B cell (primary cell): Measurements from ENCODE around the gene ERG. TPM values are rescaled to one million over a fixed set of nuclear protein-coding genes. Genes with fewer than 3 reads are reported as not detected.

Experiments used
- ATAC-seq: fragments of 200-7000 bp; cut with Tn5 transposase; one replicate; pipeline ENCODE4 v1.10.0; 2021; ENCODE audit warnings: low read depth, mild to moderate bottlenecking, moderate number of reproducible peaks, moderate library complexity
- CTCF ChIA-PET: fragments of 350-600 bp; sonication (Branson Sonifier 250); formaldehyde crosslinking; loops from one replicate; lab custom pipeline; 2021; ENCODE audit warnings: antibody characterized with exemption, inconsistent platforms; lab: Charles Lee
- POLR2A ChIA-PET: fragments of 350-600 bp; sonication (Branson Sonifier 250); formaldehyde crosslinking; loops from one replicate; lab custom pipeline; 2021; ENCODE audit warnings: antibody characterized with exemption; lab: Charles Lee
- DNase-seq: peaks from one replicate; pipeline ENCODE4 v3.0.0; 2013
- H2AFZ ChIP-seq: 2 replicates; pipeline ENCODE4 v1.6.1; 2012; ENCODE audit warnings: mild to moderate bottlenecking, low read depth, low read length; ENCODE audit not compliant: insufficient read depth, poor library complexity, severe bottlenecking
- H3K27ac ChIP-seq, 2 donors: 1 replicate in 1 of 2; 2 replicates in 1 of 2; pipeline ENCODE4 v1.5.1; 2012 to 2013; ENCODE audit warnings: low read length in 2 of 2, mild to moderate bottlenecking in 2 of 2, moderate library complexity in 1 of 2
- H3K27me3 ChIP-seq, 4 experiments: fragments of 200-600 bp in 1 of 4; sonication (generic) in 1 of 4; replicated peaks in 1 of 4; 1 replicate in 2 of 4; 2 replicates in 2 of 4; pipeline versions ENCODE4 v1.6.1 to v1.7.0; 2013 to 2016; ENCODE audit warnings: low read length in 3 of 4, mild to moderate bottlenecking in 2 of 4, mixed read lengths in 1 of 4, moderate library complexity in 1 of 4; ENCODE audit not compliant: insufficient read depth in 4 of 4, control insufficient read depth in 3 of 4; ENCODE audit errors: control extremely low read depth in 1 of 4
- H3K36me3 ChIP-seq, 2 experiments: replicated peaks in 1 of 2; 1 replicate in 1 of 2; 2 replicates in 1 of 2; pipeline versions ENCODE4 v1.6.1 to v1.7.1; 2013; ENCODE audit warnings: low read length in 1 of 2; ENCODE audit not compliant: insufficient read depth in 2 of 2, control insufficient read depth in 1 of 2; ENCODE audit errors: control extremely low read depth in 1 of 2, extremely low read depth in 1 of 2
- H3K4me1 ChIP-seq, 2 donors: fragments of 200-600 bp in 1 of 2; sonication (generic) in 1 of 2; 1 replicate in 1 of 2; 2 replicates in 1 of 2; pipeline versions ENCODE4 v1.5.1 to v1.6.1; 2013 to 2017; ENCODE audit warnings: low read length in 2 of 2; ENCODE audit not compliant: control insufficient read depth in 2 of 2, insufficient read depth in 2 of 2
- H3K4me2 ChIP-seq: replicated peaks from 2 replicates; pipeline ENCODE3; 2012; ENCODE audit warnings: mild to moderate bottlenecking, low read depth, low read length; ENCODE audit not compliant: poor library complexity, severe bottlenecking
- H3K4me3 ChIP-seq, 5 experiments: fragments of 200-600 bp in 1 of 5; sonication (generic) in 1 of 5; 1 replicate in 3 of 5; 2 replicates in 2 of 5; pipeline versions ENCODE4 v1.5.1 to v1.7.0; 2011 to 2016; ENCODE audit warnings: low read length in 4 of 5, mild to moderate bottlenecking in 4 of 5, low read depth in 2 of 5, control low read depth in 1 of 5, moderate library complexity in 1 of 5; ENCODE audit not compliant: insufficient read depth in 1 of 5; ENCODE audit errors: control extremely low read depth in 1 of 5, extremely low read depth in 1 of 5
- H3K79me2 ChIP-seq: fragments of 200-600 bp; sonication (generic); one replicate; pipeline ENCODE4 v1.6.0; 2016; ENCODE audit warnings: low read length; ENCODE audit not compliant: control insufficient read depth, insufficient read depth
- H3K9ac ChIP-seq: fragments of 200-600 bp; sonication (generic); 2 replicates; pipeline ENCODE4 v1.6.1; 2017; ENCODE audit warnings: mild to moderate bottlenecking, low read length, moderate library complexity
- H3K9me3 ChIP-seq, 3 donors: one replicate each; pipeline versions ENCODE4 v1.6.1 to v1.7.1; 2013; ENCODE audit warnings: low read length in 2 of 3; ENCODE audit not compliant: control insufficient read depth in 2 of 3, insufficient read depth in 1 of 3; ENCODE audit errors: control extremely low read depth in 1 of 3
- H4K20me1 ChIP-seq: 2 replicates; pipeline ENCODE4 v1.6.0; 2012; ENCODE audit warnings: mild to moderate bottlenecking, low read length; ENCODE audit not compliant: insufficient read depth, control insufficient read depth, poor library complexity, severe bottlenecking
- H3K27ac Mint-ChIP-seq: one replicate; pipeline ENCODE4 v1.8.0; 2021; ENCODE audit warnings: mixed read lengths
- H3K27me3 Mint-ChIP-seq: one replicate; pipeline ENCODE4 v1.8.0; 2021; ENCODE audit warnings: mixed read lengths
- H3K4me1 Mint-ChIP-seq: one replicate; pipeline ENCODE4 v1.8.0; 2021; ENCODE audit warnings: mixed read lengths
- H3K4me3 Mint-ChIP-seq: one replicate; pipeline ENCODE4 v1.8.0; 2021; ENCODE audit warnings: mixed read lengths
- H3K9me3 Mint-ChIP-seq: one replicate; pipeline ENCODE4 v1.8.0; 2022; ENCODE audit warnings: mixed read lengths; ENCODE audit not compliant: insufficient read depth
- EZH2 ChIP-seq: IDR thresholded peaks from 2 replicates; pipeline ENCODE4 v1.6.1; 2012; ENCODE audit warnings: borderline replicate concordance, low read depth, mild to moderate bottlenecking, moderate library complexity, low read length; ENCODE audit not compliant: insufficient read depth, poor library complexity, severe bottlenecking
- WGBS: methylation state at CpG from one replicate; pipeline ENCODE4 v1.1.5; 2013; ENCODE audit warnings: missing lambda C conversion rate; ENCODE audit not compliant: insufficient coverage; 5-methylcytosine and 5-hydroxymethylcytosine counted together
- intact Hi-C: fragments of 100-400 bp; cut with micrococcal nuclease; formaldehyde crosslinking; loops from one replicate; pipeline ENCODE4 v1.10.0; 2022
- polyA plus RNA-seq: library from polyadenylated mRNA; depleted of rRNA; stranded (reverse); fragments of >200 nt; gene quantifications from 2 replicates; pipeline ENCODE4 v1.2.3, GENCODE V29; 2012
- total RNA-seq, 2 donors: library from RNA; stranded (reverse); fragments of 120-200 nt in 1 of 2; gene quantifications; 1 replicate in 1 of 2; 2 replicates in 1 of 2; pipeline versions ENCODE4 v1.2.3 to v1.2.4, GENCODE V29; 2013 to 2022
- TF ChIP-seq, protein P1 (sequence below): fragments of 200-600 bp; IDR thresholded peaks from one replicate; pipeline ENCODE4 v1.8.0; 2022; ENCODE audit warnings: antibody characterized with exemption, mild to moderate bottlenecking

ERG gene
- total and polyA plus RNA-seq, 2 donors (not counting 1 experiment from before 2014, with no cell fraction given): 0.17 TPM; not detected in 1

DNA sequence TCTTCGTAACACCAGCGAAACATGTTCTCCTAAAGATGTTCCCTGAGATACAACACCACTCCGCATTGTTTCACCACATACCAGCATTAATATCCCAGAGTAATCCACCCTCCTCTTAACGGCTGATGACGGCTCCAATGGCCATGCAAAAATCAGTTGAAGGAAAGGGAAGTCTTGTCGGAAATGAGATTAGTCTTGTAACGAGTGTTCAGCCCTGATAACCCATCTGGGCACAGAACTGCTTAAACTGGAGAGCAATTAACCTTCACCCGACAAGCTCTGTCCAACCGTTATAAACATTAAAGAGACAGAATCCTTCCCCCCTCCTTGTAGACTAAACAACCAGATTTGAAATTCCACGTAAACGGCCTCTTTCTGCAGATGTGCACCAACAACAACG is 21.9 kb downstream of the ERG start:
- H3K9me3 ChIP-seq: peaks cover 0 to 3% (median 0%) of the 10 kb centered on the region in 3 donors
- Mint-ChIP-seq H3K27ac (no peak overlapping the region), H3K4me3 (peak overlapping the region; percentile 26), H3K27me3 (peaks cover 38% of the 10 kb centered on the region), H3K4me1 (peaks cover 4% of the 10 kb centered on the region), H3K9me3 (no peaks in the 10 kb centered on the region)
- no peaks in the 10 kb centered on the region for H3K4me1 ChIP-seq
- CTCF ChIA-PET: no interaction called here
- H3K9ac ChIP-seq: no peak overlapping the region
- 0% methylated on average over 3 of the region's 12 CpGs for WGBS
- H3K79me2 ChIP-seq: no peaks in the 10 kb centered on the region
- no peak overlapping the region for H3K4me2 ChIP-seq
- DNase-seq (no peak), ATAC-seq (no peak)
- no peaks in the 10 kb centered on the region for H3K36me3 ChIP-seq
- intact Hi-C loops: no loop called here
- no peak overlapping the region for H3K27ac ChIP-seq
- peaks cover 0 to 26% (median 2%) of the 10 kb centered on the region in 4 experiments for H3K27me3 ChIP-seq
- H2AFZ ChIP-seq: no peak overlapping the region
- POLR2A ChIA-PET: no interaction called here
- H4K20me1 ChIP-seq: no peaks in the 10 kb centered on the region
- TF ChIP-seq EZH2: no peak
- TF ChIP-seq, protein P1, sequence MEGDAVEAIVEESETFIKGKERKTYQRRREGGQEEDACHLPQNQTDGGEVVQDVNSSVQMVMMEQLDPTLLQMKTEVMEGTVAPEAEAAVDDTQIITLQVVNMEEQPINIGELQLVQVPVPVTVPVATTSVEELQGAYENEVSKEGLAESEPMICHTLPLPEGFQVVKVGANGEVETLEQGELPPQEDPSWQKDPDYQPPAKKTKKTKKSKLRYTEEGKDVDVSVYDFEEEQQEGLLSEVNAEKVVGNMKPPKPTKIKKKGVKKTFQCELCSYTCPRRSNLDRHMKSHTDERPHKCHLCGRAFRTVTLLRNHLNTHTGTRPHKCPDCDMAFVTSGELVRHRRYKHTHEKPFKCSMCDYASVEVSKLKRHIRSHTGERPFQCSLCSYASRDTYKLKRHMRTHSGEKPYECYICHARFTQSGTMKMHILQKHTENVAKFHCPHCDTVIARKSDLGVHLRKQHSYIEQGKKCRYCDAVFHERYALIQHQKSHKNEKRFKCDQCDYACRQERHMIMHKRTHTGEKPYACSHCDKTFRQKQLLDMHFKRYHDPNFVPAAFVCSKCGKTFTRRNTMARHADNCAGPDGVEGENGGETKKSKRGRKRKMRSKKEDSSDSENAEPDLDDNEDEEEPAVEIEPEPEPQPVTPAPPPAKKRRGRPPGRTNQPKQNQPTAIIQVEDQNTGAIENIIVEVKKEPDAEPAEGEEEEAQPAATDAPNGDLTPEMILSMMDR: no peak
- no peak overlapping the region for H3K4me3 ChIP-seq

- no peak overlapping the region for H3K9ac ChIP-seq
- POLR2A ChIA-PET: no interaction called here
- peaks cover 38% of the 10 kb centered on the region for H3K27me3 Mint-ChIP-seq
Observed at GRCh38 chr21:38475519-38475918, 22.8 kb downstream of the ERG start.

More at GRCh38 chr21:38475519-38475918, 22.8 kb downstream of the ERG start:
- H3K4me2 ChIP-seq: no peak overlapping the region
- Mint-ChIP-seq H3K27ac (no peak overlapping the region), H3K9me3 (no peaks in the 10 kb centered on the region), H3K4me3 (no peak overlapping the region), H3K4me1 (peaks cover 4% of the 10 kb centered on the region)
- TF ChIP-seq EZH2: no peak
- TF ChIP-seq, protein P1: no peak
- no peaks in the 10 kb centered on the region for H3K79me2 ChIP-seq
- peaks cover 0 to 3% (median 0%) of the 10 kb centered on the region in 3 donors for H3K9me3 ChIP-seq
- peaks cover 0 to 26% (median 2%) of the 10 kb centered on the region in 4 experiments for H3K27me3 ChIP-seq
- H3K27ac ChIP-seq: no peak overlapping the region
- H3K4me1 ChIP-seq: no peaks in the 10 kb centered on the region
- CTCF ChIA-PET: no interaction called here
- WGBS: 33% methylated on average over 6 of the region's 6 CpGs
- H4K20me1 ChIP-seq: no peaks in the 10 kb centered on the region
- no peak overlapping the region for H2AFZ ChIP-seq
- no peaks in the 10 kb centered on the region for H3K36me3 ChIP-seq
- intact Hi-C loops: no loop called here
- DNase-seq (no peak), ATAC-seq (no peak)
- no peak overlapping the region for H3K4me3 ChIP-seq
